ENCODE results near the gene TRDMT1. TPM values are rescaled to one million over a fixed set of nuclear protein-coding genes. Genes with fewer than 3 reads are reported as not detected.
A peak's percentile ranks its signal among the peaks of the same experiment; 100 is the strongest.

Gene TRDMT1
- total RNA-seq, 2 donors from 2014 or later = 10.6 to 15.6 TPM

DNA sequence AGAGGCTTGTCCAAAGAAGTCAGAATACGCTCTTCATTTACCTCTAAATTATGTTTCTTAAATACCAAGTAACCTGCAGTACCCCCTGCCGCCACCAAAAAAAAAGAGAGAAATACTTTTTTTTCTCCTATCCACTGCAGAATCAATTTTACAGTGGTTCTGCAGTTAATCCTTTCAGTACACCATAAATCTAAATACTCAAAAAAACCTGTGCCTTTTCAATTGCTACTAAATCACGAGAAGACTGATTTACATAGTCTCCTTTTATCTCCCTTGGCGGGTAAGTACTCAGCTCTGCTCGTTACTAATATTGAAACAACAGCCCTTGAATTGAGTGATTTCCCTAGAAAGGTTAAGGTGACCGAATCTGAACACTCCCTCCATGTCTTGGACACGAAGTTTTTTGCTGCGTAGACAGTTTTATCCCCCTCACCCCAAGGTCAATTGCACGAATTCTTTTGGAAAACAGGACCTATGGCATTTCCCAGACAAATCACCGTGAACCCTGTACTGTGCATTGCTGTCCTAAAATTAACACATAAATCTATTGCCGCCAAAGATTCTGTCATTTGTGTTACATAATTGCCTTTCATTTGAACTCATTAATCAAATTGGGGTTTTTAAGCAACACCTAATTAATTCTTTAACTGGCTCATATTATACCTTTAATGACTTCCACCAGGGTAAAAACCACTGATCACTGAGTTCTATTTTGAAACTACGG is 26.1 kb upstream of the TRDMT1 start:
- H3K9me3 ChIP-seq (ENCODE audit: control insufficient read depth, low read length, poor library complexity, severe bottlenecking) = no peaks in the 10 kb centered on the region
- peaks cover 2% of the 10 kb centered on the region for H3K36me3 Mint-ChIP-seq (ENCODE audit: low read depth)
- H3K4me3 Mint-ChIP-seq = peak overlapping the region; percentile 94
- peak; percentile 2 for ATAC-seq
- no peak for DNase-seq
- peaks cover 61% of the 10 kb centered on the region for H3K4me1 Mint-ChIP-seq
- peak overlapping the region; percentile 98 for H3K27ac Mint-ChIP-seq
- H3K27me3 Mint-ChIP-seq = no peaks in the 10 kb centered on the region

DNA sequence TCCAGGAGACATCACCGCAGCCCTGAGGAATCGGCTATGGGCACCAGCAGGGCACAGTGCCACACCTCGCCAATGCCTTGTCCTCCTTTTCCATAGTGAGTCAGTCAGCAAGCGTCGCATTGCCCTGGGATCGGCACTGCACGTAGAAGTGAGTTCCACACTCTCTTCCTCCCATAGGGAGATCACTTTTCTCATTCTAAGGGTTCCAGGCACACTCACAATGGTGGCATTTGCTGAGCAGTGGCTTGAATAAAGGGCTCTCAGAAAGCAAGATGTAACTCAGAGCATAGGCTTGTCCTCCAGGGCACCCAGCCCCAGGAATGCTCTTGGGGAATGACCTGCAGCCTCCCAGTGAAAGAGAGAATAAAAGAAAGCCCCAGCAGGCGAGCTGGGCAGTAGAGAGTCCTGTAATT is 25.4 kb upstream of the TRDMT1 start:
- ATAC-seq = no peak
- Mint-ChIP-seq H3K36me3 (ENCODE audit: low read depth) (peaks cover 2% of the 10 kb centered on the region), H3K4me1 (peaks cover 63% of the 10 kb centered on the region), H3K4me3 (peak overlapping the region; percentile 94), H3K27ac (peak overlapping the region; percentile 98), H3K27me3 (no peaks in the 10 kb centered on the region)
- DNase-seq = no peak
- H3K9me3 ChIP-seq (ENCODE audit: control insufficient read depth, low read length, poor library complexity, severe bottlenecking) = no peaks in the 10 kb centered on the region

DNA sequence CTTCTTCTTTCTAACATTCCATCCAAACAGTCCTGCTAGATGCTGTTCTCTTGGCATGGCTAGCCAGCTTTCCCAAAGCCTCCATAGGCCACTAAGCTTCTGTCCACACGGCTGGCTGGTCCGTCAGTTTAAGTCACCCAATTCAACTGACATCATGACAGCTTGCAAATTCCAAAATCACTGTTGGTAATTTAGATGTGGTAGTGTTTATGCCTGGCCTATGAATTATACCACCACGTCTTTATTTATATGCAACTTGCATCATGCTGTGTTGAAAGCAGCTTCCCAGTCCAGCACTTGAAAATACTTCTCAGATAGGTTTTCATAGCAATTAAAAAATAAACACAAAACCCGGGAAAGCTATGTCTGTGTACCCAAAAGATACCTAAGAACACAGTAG is 24.3 kb upstream of the TRDMT1 start:
- Mint-ChIP-seq H3K36me3 (ENCODE audit: low read depth) (peaks cover 2% of the 10 kb centered on the region), H3K27me3 (no peaks in the 10 kb centered on the region), H3K4me1 (peaks cover 54% of the 10 kb centered on the region), H3K4me3 (peak overlapping the region; percentile 28), H3K27ac (peak overlapping the region; percentile 74)
- H3K9me3 ChIP-seq (ENCODE audit: control insufficient read depth, low read length, poor library complexity, severe bottlenecking) = no peaks in the 10 kb centered on the region
- DNase-seq (no peak), ATAC-seq (no peak)

DNA sequence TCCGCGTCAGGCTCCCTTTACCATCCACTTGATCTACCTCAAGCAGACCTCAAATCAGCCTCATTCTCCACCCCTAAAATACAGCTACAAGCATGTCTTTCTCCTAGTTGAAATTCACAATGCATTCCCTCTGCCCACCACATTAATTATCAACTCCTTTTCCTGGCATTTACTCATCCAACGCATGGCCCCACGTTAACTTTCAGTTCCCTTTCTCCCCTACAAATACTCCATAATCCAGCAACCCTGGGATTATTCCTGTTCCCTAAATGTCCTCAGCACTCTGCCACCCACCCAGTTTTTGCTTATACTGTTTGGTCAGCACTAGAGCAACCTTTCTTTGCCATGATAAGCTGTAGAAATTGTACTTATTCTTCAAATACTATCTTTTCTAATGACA is 20.9 kb upstream of the TRDMT1 start:
- H3K9me3 ChIP-seq (ENCODE audit: control insufficient read depth, low read length, poor library complexity, severe bottlenecking) = no peaks in the 10 kb centered on the region
- no peak for DNase-seq
- peaks cover 36% of the 10 kb centered on the region for H3K4me1 Mint-ChIP-seq
- H3K36me3 Mint-ChIP-seq (ENCODE audit: low read depth) = no peaks in the 10 kb centered on the region
- no peaks in the 10 kb centered on the region for H3K27me3 Mint-ChIP-seq
- H3K27ac Mint-ChIP-seq = no peak overlapping the region
- no peak for ATAC-seq
- no peak overlapping the region for H3K4me3 Mint-ChIP-seq

- DNase-seq (no peak), ATAC-seq (no peak)
- no peaks in the 10 kb centered on the region for H3K9me3 ChIP-seq (ENCODE audit: control insufficient read depth, low read length, poor library complexity, severe bottlenecking)
- H3K36me3 Mint-ChIP-seq (ENCODE audit: low read depth) = no peaks in the 10 kb centered on the region
- peaks cover 26% of the 10 kb centered on the region for H3K4me1 Mint-ChIP-seq
- no peak overlapping the region for H3K27ac Mint-ChIP-seq
- H3K4me3 Mint-ChIP-seq = no peak overlapping the region
- H3K27me3 Mint-ChIP-seq = no peaks in the 10 kb centered on the region
Observed at GRCh38 chr10:17220652-17221100, 19.2 kb upstream of the TRDMT1 start.

GRCh38 chr10:17219024-17219423 is 17.6 kb upstream of the TRDMT1 start:
- Mint-ChIP-seq H3K4me1 (peaks cover 20% of the 10 kb centered on the region), H3K27me3 (no peaks in the 10 kb centered on the region), H3K36me3 (ENCODE audit: low read depth) (no peaks in the 10 kb centered on the region), H3K27ac (peak overlapping the region; percentile 39), H3K4me3 (no peak overlapping the region)
- no peak for DNase-seq
- H3K9me3 ChIP-seq (ENCODE audit: control insufficient read depth, low read length, poor library complexity, severe bottlenecking) = no peaks in the 10 kb centered on the region
- no peak for ATAC-seq

- no peaks in the 10 kb centered on the region for H3K36me3 Mint-ChIP-seq (ENCODE audit: low read depth)
- H3K9me3 ChIP-seq (ENCODE audit: control insufficient read depth, low read length, poor library complexity, severe bottlenecking) = no peaks in the 10 kb centered on the region
- H3K27ac Mint-ChIP-seq = peak overlapping the region; percentile 86
- H3K4me1 Mint-ChIP-seq = peaks cover 15% of the 10 kb centered on the region
- no peak overlapping the region for H3K4me3 Mint-ChIP-seq
- DNase-seq = no peak
- ATAC-seq = no peak
- no peaks in the 10 kb centered on the region for H3K27me3 Mint-ChIP-seq
Observed at GRCh38 chr10:17217631-17218232, 16.3 kb upstream of the TRDMT1 start.

- Mint-ChIP-seq H3K36me3 (ENCODE audit: low read depth) (peaks cover 3% of the 10 kb centered on the region), H3K4me1 (peaks cover 14% of the 10 kb centered on the region), H3K27ac (peak overlapping the region; percentile 86), H3K4me3 (no peak overlapping the region), H3K27me3 (no peaks in the 10 kb centered on the region)
- no peaks in the 10 kb centered on the region for H3K9me3 ChIP-seq (ENCODE audit: control insufficient read depth, low read length, poor library complexity, severe bottlenecking)
- no peak for ATAC-seq
- no peak for DNase-seq
Observed at GRCh38 chr10:17216901-17217395, 15.5 kb upstream of the TRDMT1 start.

- DNase-seq = no peak
- peak overlapping the region; percentile 86 for H3K27ac Mint-ChIP-seq
- no peak overlapping the region for H3K4me3 Mint-ChIP-seq
- no peaks in the 10 kb centered on the region for H3K27me3 Mint-ChIP-seq
- no peaks in the 10 kb centered on the region for H3K9me3 ChIP-seq (ENCODE audit: control insufficient read depth, low read length, poor library complexity, severe bottlenecking)
- peak; percentile 91 for ATAC-seq
- peaks cover 14% of the 10 kb centered on the region for H3K4me1 Mint-ChIP-seq
- H3K36me3 Mint-ChIP-seq (ENCODE audit: low read depth) = peaks cover 3% of the 10 kb centered on the region
Observed at GRCh38 chr10:17216217-17216900, 14.9 kb upstream of the TRDMT1 start.

- Mint-ChIP-seq H3K27me3 (no peaks in the 10 kb centered on the region), H3K27ac (peak overlapping the region; percentile 86), H3K4me1 (peaks cover 14% of the 10 kb centered on the region), H3K36me3 (ENCODE audit: low read depth) (peaks cover 3% of the 10 kb centered on the region), H3K4me3 (no peak overlapping the region)
- no peaks in the 10 kb centered on the region for H3K9me3 ChIP-seq (ENCODE audit: control insufficient read depth, low read length, poor library complexity, severe bottlenecking)
- no peak for DNase-seq
- no peak for ATAC-seq
Observed at GRCh38 chr10:17215782-17216122, 14.3 kb upstream of the TRDMT1 start.

GRCh38 chr10:17214971-17215781 is 13.7 kb upstream of the TRDMT1 start:
- H3K4me3 Mint-ChIP-seq = no peak overlapping the region
- H3K27ac Mint-ChIP-seq = peak overlapping the region; percentile 86
- ATAC-seq = no peak

DNA sequence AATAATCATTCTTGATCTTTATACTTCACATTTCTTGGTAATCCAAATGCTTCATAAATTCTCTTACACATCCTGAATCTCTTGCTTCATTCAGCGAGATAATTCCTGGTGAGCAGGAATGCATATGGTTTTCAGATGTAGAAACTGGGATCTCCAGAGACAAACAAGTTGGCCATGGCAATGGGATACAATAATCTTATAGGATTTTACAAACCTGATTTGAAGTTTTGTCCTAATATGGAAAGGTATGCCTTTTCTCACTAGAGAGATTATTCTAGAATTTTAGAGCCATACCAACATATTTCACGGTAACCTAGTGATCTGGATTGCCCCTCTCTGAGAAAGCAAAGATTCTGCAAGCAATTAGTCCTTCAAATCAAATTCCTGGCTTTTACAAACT is 13.1 kb upstream of the TRDMT1 start:
- DNase-seq (no peak), ATAC-seq (no peak)
- peaks cover 3% of the 10 kb centered on the region for H3K36me3 Mint-ChIP-seq (ENCODE audit: low read depth)
- H3K4me3 Mint-ChIP-seq = no peak overlapping the region
- H3K27me3 Mint-ChIP-seq = no peaks in the 10 kb centered on the region
- peaks cover 14% of the 10 kb centered on the region for H3K4me1 Mint-ChIP-seq
- H3K9me3 ChIP-seq (ENCODE audit: control insufficient read depth, low read length, poor library complexity, severe bottlenecking) = no peaks in the 10 kb centered on the region
- H3K27ac Mint-ChIP-seq = no peak overlapping the region

More at GRCh38 chr10:17214971-17215781, 13.7 kb upstream of the TRDMT1 start:
- no peak for DNase-seq
- Mint-ChIP-seq H3K27me3 (no peaks in the 10 kb centered on the region), H3K4me1 (peaks cover 14% of the 10 kb centered on the region), H3K36me3 (ENCODE audit: low read depth) (peaks cover 3% of the 10 kb centered on the region)
- H3K9me3 ChIP-seq (ENCODE audit: control insufficient read depth, low read length, poor library complexity, severe bottlenecking) = no peaks in the 10 kb centered on the region
